Limb (tissue), 2 donors: ENCODE measurements around the gene CRYBG1.
"Not testable (repeated sequence)": the region's sequence is repeated elsewhere in the genome, so short reads cannot be mapped to it uniquely, and the experiment has no call there.

ENCODE experiments used
- DNase-seq, 2 donors: peaks; one replicate each; pipeline ENCODE4 v3.0.0-alpha.2; 2016; ENCODE audit errors: extremely low spot score in 2 of 2

CRYBG1 gene

GRCh38 chr6:106586815-106587415, 226.4 kb downstream of the CRYBG1 start:
- DNase-seq = no peak

GRCh38 chr6:106588937-106589336, 228.4 kb downstream of the CRYBG1 start:
- not testable (repeated sequence) for DNase-seq

- DNase-seq = no peak
These were observed 230.8 kb downstream of the CRYBG1 start for GRCh38 chr6:106591111-106591825.

- no peak for DNase-seq
These were observed 238.9 kb downstream of the CRYBG1 start for GRCh38 chr6:106599440-106599839.

- DNase-seq = no peak
These were observed 239.8 kb downstream of the CRYBG1 start for GRCh38 chr6:106600329-106600728.

- no peak for DNase-seq
These were observed 247.7 kb downstream of the CRYBG1 start for GRCh38 chr6:106608080-106608668.

GRCh38 chr6:106609699-106610098, 249.2 kb downstream of the CRYBG1 start:
- peak in 1 of 2 donors; percentile 32 for DNase-seq

GRCh38 chr6:106611030-106611429, 250.5 kb downstream of the CRYBG1 start:
- no peak for DNase-seq

- no peak for DNase-seq
These were observed 252.3 kb downstream of the CRYBG1 start for GRCh38 chr6:106612671-106613416.

GRCh38 chr6:106613590-106613989, 253.1 kb downstream of the CRYBG1 start:
- DNase-seq = no peak

- no peak for DNase-seq
These were observed 253.6 kb downstream of the CRYBG1 start for GRCh38 chr6:106614166-106614565.

- no peak for DNase-seq
These were observed 254.2 kb downstream of the CRYBG1 start for GRCh38 chr6:106614592-106615257.

- DNase-seq = no peak
These were observed 256.8 kb downstream of the CRYBG1 start for GRCh38 chr6:106617302-106617701.

- DNase-seq = no peak
These were observed 257.3 kb downstream of the CRYBG1 start for GRCh38 chr6:106617857-106618256.

- DNase-seq = no peak
These were observed 257.8 kb downstream of the CRYBG1 start for GRCh38 chr6:106618324-106618723.

- DNase-seq = no peak
These were observed 258.7 kb downstream of the CRYBG1 start for GRCh38 chr6:106619223-106619622.

- DNase-seq = no peak
These were observed 260.6 kb downstream of the CRYBG1 start for GRCh38 chr6:106620931-106621672.
